Activated T-cell treated with anti-CD3 and anti-CD28 coated beads for 1 hour (primary cell): ENCODE data around the gene TMEM132D.
"Not testable (repeated sequence)": the region's sequence is repeated elsewhere in the genome, so short reads cannot be mapped to it uniquely, and the experiment has no call there.

Experiments
- DNase-seq: peaks from one replicate; pipeline ENCODE4 v3.0.0-alpha.2; 2020; ENCODE audit warnings: low read depth

The TMEM132D gene

GRCh38 chr12:129068684-129069083 is 835.1 kb downstream of the TMEM132D start:
- DNase-seq: no peak

GRCh38 chr12:129067491-129067890 is 836.3 kb downstream of the TMEM132D start:
- DNase-seq: no peak

GRCh38 chr12:129064209-129064855 is 839.5 kb downstream of the TMEM132D start:
- no peak for DNase-seq

- no peak for DNase-seq
These were observed 840.2 kb downstream of the TMEM132D start for GRCh38 chr12:129063600-129063999.

GRCh38 chr12:129053232-129053631 is 850.6 kb downstream of the TMEM132D start:
- no peak for DNase-seq

GRCh38 chr12:129052373-129052772 is 851.5 kb downstream of the TMEM132D start:
- no peak for DNase-seq

- DNase-seq: no peak
These were observed 853.9 kb downstream of the TMEM132D start for GRCh38 chr12:129049917-129050316.

- DNase-seq: not testable (repeated sequence)
These were observed 860.5 kb downstream of the TMEM132D start for GRCh38 chr12:129043334-129043733.

- DNase-seq: no peak
These were observed 867.7 kb downstream of the TMEM132D start for GRCh38 chr12:129036135-129036534.

GRCh38 chr12:129034558-129035289 is 869.1 kb downstream of the TMEM132D start:
- no peak for DNase-seq

- DNase-seq: no peak
These were observed 875.0 kb downstream of the TMEM132D start for GRCh38 chr12:129028844-129029243.

GRCh38 chr12:129025055-129025454 is 878.8 kb downstream of the TMEM132D start:
- DNase-seq: no peak
